ENCODE results near the gene NDUFV2.
"Not testable (repeated sequence)": the region's sequence is repeated elsewhere in the genome, so short reads cannot be mapped to it uniquely, and the experiment has no call there.

Gene NDUFV2

DNA sequence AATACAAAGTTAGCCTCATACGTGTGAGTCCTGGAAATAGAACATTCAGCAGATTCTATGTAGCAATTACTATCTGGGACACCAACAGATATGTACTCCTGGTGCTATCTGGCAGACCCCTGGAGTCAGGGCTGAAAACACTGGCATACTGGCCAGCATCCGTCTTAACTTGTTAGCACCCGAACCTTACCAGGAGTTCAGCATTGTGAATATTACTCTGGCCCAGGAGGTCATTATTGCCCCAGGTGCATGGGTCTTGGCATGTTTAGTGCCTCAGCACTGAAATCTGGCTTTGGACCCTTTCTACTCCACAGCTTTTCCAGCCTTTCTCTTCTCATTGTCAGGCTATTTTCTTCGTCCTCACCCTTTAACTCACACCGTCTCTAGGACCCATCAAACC is 11.9 kb upstream of the NDUFV2 start:
- no peak for DNase-seq (ENCODE audit: low read depth in 2 of 2)

DNA sequence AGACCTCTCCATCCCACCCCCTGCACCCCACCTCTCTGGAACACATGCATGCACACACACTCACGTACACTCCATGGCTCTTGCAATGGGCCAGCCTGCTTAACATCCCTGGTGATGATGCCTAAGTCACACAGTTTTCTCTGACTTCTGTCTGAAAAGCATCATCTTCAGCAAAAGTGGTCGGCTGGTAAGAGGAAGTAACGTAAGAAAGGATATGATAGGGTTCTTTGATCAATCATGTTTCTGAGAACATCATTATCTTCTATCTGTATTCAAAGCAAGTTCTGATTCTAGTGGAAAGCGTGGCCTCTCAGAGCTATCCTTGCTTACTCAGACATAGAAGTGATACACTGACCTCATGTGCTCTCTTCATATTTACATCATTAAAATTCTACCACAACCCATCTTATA is 11.4 kb upstream of the NDUFV2 start:
- DNase-seq (ENCODE audit: low read depth in 2 of 2) = peak in 1 of 2 donors; percentile 11

DNA sequence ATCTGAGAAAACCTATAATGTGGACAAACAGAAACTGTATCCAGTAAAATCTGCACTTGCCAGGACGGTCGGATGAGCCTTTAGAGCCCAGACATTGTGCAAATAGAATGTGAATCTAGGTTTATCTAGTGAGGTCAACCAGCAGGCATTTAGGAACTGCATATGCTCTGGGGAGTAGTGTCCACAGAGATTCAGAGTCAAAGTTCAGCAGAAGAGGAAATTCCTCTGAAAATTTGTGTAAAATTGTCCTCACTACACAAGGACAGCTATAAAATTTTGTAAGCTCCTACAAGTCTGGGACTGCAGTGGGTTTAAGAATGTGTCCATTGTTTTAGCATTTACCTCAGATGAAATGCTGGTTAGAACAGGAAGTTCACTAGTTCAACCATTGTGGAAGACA is 9.8 kb upstream of the NDUFV2 start:
- DNase-seq (ENCODE audit: low read depth in 2 of 2) = no peak

DNA sequence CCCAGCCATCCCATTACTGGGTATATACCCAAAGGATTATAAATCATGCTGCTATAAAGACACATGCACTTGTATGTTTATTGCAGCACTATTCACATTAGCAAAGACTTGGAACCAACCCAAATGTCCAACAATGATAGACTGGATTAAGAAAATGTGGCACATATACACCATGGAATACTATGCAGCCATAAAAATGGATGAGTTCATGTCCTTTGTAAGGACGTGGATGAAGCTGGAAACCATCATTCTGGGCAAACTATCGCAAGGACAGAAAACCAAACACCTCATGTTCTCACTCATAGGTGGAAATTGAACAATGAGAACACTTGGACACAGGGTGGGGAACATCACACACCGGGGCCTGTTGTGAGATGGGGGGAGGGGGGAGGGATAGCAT is 9.4 kb upstream of the NDUFV2 start:
- not testable (repeated sequence) for DNase-seq (ENCODE audit: low read depth in 2 of 2)

DNA sequence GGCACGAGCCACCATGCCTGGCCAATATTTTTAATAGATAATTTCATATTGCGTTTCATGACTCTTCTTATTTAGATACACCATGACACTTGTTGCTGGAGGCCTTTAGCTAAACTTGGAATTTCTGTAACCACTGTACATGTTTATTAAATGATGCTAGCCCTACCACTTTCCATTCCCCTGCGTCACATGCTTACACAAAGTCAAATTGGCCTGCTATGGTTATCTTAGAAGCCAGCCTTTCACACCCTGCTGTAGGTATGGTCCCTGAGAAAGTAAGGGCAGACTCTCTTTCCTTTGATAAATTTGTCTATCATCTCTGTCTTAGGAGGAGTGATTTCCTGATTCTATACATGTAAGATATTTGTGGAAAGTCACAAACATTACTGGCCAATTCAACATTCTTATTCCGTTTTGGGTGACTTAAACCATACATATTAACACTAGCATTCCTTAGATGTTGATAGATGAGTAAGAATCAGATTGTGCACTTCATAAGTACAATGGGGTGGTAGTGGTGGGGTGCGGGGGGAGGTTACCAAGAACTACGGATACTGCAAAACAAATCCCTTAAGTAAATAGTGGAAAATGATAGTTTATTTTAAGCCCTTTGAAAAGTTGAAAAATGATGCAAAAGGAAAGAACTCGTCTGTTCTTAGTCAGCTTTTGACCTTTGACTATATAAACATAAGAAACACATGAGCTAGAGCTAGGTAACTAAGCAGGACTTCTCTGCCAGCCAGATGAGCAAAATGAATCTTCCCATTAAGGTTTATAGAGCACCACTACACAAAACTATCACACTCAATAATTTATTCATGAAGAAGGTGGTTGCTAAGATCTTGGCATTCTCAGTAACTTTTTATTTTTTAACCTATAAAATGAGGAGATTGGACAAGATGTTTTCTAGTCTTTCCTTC is 7.9 kb upstream of the NDUFV2 start:
- no peak for DNase-seq (ENCODE audit: low read depth in 2 of 2)

DNA sequence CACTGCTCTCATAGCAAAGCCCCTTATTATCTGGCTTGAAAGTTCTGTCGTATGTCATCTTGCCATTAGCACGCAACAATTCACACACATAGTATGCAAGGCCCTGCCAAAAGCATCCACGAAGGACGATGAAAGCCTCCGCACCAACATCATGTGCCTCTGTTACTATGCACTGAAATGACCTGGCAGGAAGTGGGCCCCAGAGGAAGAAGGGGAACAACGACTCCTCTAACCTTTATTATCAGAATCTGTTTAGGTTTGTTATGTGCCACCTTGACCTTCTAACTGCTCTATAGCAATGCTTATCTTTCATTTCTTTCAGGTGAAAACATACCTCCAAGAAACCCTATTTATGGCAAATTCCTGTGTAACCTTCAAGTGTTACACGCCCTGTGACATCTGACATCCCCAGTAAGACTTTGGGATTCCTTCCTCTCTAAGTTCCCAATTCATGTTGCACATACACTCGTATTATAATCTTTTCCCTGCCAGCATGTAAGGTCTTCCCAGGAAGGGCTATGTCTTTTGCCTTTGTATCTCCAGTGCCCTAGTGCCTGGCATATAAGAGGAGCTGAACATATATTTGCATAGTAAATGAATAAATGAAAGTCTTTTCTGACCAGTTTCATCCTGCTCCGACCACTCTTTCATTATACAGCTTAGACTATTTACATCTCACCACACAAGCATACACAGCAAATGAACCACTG is 7.0 kb upstream of the NDUFV2 start:
- DNase-seq (ENCODE audit: low read depth in 2 of 2) = no peak

DNA sequence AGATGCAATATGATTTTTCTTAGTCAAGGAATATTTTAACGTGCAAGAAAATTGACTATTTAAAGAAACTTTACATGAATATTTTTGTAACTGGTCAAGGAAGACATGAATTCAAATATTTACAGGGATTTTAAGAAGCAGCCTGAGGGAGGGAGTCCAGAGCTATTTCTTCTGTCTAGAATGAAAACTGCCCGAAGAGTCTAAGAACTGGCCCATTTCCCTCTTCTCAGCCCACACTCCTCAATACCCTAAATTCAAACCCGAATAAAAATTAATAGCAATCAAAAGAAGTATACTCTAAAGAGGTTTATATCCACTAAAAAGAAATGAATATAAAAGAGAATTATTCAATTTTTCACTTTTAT is 6.5 kb upstream of the NDUFV2 start:
- no peak for DNase-seq (ENCODE audit: low read depth in 2 of 2)

DNA sequence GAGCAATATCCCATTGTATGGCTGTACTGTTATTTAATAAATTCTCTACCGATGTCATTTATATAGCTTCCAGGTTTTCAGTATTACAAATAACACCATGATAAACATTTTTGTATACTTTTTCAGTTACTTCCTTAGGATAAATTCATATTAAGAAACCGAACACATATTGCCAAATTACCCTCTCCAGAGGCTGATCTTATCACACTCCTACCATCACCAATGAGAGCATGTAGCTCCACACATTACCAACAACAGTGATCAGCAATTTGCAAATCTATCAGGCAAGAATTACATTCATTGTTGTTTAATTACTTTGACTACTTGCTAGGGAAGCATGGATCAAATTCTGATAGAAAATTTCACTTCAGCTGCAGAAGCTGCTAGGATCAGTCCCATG is 5.8 kb upstream of the NDUFV2 start:
- DNase-seq (ENCODE audit: low read depth in 2 of 2) = no peak

DNA sequence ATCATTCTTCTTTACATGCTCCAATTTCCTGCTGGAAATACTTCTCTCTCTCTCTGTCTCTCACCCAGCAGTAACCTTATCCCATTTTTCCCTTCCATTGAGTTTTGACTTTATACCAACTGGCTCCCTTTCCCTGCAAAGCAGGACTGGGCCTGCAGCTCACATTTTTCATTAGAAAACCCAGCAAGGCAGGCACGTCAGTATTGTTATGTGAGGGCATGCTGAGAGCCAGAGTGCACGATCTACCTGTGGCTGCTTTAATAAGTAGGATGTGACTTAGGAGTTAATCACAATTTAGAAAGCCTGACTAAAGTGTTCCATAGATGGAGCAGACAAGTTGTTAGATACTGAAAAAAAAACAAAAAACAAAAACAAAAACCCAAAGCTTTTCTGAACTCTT is 5.2 kb upstream of the NDUFV2 start:
- DNase-seq (ENCODE audit: low read depth in 2 of 2) = no peak

DNA sequence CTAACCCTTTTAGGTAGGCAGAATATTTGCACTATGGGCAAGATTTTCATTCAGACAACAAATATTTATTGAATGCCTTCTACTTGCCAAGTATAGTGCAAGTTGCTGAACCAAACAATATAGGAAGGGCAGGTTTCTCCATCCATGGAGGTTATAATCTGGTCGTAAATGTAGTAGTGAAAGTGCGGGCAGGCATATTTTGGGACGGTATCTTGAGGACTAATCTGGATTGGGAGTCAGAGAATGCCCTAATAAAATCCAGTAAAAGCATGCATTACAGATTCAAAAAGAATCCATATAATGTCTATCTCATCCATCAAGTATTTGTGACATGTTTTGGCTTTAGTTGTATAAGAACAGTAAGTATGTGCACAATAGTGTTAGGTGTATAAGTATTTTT is 1.7 kb upstream of the NDUFV2 start:
- no peak for DNase-seq (ENCODE audit: low read depth in 2 of 2)

DNA sequence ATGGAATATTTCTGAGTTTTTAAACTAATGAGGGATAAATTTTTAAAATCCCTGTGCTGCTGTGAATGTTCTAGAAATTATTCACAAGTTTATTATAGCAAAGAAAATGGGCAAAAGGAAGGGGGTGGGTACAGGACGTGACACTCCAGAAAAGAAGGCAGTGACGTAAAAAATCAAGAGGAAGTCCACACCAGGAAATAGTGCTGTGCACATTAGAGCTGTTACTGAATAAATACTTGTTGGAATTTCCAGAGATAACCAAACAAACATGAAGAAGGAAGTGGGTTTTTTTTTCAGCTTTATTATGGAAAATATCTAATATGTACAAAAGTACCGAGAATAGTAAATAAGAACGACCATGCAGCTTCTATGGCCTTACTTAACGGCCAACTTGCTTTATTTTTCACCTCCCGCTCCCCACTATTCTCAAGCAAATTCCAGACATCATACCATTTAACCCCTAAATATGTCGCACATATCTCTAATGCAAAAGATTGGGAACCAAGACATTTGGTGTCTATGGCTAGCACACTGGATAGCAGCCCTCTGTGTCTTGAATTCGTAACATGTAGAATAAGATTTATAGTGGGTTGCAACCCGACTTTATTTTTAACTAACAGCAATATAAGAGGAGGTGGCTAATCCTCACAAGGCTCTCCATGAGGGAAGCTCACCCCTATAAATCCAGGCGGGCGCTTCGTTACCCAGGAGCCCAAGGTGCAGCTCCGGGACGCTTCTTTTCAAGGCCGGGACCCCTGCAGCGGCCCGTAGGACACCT is 580 bp upstream of the NDUFV2 start:
- no peak for DNase-seq (ENCODE audit: low read depth in 2 of 2)

DNA sequence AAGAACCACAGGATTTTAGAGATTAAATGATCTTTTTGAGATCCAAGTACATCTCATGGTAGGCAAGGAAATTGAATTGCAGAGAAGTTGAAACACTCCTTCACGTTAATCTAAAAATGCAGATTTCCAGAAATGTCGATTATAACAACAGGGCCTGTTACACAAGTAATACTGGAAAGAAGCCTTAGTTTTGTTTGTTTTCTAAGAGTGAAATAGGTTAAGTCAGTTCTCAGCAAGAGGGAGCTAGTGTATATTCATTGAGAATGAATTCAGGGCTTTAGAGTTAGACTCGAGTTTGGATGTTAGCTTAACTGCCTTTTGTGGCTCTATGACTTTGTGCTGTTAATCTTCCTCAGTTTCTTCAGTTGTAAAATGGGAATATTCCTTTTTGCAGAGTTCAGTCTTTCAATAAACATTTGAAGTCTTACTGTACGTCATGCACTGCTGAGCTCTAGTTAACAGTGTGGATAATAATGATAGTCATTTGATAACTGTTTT is 926 bp downstream of the NDUFV2 start:
- no peak for DNase-seq (ENCODE audit: low read depth in 2 of 2)

DNA sequence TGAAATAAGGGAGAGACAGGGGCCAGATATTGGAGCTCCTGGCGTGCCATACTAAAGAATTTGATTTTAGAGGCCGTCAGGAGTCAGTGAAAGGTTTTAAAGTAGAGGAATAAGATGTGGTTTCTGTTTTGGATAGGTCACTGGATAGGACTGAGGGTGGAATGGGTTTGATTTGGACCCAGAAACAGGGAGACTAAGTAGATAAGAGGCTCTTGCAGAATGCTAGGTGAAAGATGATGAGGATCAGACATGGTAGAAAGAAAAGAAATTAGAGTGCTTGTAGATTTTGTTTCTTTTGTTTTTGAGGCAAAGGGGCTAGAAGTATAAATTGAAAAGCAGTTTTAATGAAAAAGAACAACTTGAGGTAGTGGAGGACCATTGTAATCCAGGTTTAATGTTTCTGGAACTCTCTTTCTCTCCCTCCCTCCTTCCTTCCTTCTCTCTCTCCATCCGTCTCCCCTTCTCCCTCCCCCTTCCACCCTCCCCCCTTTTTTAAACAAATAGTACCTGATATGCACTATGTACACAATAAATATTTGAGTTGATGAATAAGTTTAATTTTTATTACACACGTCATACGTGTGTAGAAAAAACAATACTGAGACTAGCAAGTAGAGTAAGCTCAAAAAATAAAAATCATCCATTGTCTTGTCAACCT is 1.9 kb downstream of the NDUFV2 start:
- no peak for DNase-seq (ENCODE audit: low read depth in 2 of 2)

DNA sequence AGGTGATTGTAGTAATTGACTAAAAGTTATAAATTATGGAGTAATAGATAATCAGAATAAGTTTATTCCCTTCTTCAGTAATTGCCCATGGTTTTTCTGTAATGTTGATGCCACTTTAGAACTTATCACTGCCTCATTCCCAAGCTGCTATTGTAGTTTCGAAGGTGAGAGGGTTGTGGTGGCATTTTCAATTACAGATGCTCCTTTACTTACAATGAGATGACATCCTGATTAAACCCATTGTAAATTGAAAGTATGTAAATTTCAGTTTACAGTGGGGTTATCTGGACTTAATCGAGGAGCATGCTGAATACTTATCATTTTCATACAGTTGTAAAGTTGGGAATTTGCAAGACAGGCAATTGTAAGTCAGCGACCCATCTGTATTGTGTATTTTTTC is 2.9 kb downstream of the NDUFV2 start:
- DNase-seq (ENCODE audit: low read depth in 2 of 2) = no peak

DNA sequence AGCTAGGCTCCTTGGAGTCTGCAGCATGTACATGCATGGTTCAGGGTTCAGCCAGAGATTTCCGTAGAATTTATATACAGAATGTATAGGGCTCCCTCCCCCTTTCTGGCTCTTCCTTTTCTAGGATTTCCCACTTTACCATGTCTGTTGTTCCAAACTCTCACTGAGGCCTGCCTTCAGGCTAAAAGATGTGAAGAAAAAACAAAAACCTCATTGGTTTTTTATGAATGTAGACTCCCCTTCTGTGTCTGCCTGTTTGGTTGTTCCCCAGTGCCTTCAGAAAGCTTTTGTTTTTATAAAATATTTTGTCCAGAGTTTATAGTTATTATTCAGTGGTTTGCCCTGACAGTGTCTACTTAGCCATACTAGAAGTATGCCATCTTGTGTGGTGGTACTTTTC is 3.6 kb downstream of the NDUFV2 start:
- DNase-seq (ENCODE audit: low read depth in 2 of 2) = no peak

DNA sequence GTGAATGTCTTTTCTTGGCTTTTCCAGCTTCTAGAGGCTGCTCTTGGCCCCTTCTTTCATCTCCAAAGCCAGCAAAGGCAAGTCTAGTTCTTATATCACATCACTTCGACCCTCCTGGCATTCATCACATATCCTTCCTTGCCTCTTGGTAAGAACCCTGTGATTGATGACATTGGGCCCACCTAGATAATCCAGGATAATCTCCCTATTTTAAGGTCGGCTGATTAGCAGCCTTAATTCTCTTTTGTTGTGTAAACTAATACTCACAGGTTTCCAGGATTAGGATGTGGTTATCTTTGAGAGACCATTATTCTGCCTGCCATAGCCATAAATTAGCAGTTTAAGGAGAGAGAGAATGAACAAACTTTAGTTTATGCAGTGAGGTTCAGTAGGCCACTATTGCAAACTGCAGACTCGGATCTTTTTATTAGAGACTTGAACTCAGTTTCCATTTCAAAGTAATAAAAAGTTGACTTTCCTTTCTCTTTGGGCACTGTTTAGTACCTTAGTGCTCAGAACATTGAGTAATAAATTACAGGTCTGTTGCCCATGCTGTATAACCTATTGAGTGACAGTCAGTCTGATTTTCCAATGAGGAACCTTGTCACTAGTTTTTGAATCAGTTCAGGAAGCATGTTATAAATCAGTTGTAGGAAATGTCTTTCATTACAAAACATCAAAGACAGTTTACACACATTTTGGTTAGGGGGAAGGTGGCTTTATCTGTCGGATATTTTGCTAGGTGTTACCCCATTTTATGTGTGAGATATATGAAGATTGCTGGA is 4.5 kb downstream of the NDUFV2 start:
- DNase-seq (ENCODE audit: low read depth in 2 of 2) = no peak

DNA sequence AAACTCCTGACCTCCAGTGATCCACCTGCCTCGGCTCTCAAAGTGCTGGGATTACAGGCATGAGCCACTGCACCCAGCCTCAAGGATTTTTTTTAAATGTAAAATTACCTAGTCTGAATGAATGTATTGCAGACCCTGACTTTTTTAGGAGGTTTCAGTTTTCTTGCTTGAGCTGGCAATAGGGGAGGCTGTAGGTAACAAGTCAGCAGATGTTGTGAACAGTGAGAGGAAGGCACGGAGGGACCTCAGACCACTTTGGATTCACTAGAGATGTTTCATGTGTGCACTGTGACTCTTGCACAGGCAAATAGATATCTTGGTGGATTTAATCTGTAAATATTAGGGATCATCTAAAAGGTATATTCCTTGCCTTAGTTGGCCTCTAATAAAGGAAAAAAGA is 6.4 kb downstream of the NDUFV2 start:
- no peak for DNase-seq (ENCODE audit: low read depth in 2 of 2)

DNA sequence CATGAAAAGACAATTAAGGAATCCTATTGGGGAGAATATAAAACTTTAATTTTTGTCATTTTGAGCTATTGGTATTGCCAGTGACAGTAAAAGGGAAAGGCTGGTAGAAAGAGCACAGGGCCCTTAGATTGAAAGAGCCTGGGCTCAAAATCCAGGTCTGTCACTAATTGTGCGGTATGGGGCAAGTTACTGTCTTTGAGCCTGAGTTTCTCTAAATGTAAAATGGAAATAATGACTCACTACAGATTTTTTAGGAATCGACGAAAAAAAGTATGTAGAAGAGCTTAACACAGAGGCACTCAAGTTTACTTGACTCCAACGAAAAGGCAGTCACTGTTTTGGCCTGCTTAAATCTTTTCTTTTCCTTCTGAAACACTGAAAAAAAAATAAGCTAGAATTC is 7.0 kb downstream of the NDUFV2 start:
- no peak for DNase-seq (ENCODE audit: low read depth in 2 of 2)

DNA sequence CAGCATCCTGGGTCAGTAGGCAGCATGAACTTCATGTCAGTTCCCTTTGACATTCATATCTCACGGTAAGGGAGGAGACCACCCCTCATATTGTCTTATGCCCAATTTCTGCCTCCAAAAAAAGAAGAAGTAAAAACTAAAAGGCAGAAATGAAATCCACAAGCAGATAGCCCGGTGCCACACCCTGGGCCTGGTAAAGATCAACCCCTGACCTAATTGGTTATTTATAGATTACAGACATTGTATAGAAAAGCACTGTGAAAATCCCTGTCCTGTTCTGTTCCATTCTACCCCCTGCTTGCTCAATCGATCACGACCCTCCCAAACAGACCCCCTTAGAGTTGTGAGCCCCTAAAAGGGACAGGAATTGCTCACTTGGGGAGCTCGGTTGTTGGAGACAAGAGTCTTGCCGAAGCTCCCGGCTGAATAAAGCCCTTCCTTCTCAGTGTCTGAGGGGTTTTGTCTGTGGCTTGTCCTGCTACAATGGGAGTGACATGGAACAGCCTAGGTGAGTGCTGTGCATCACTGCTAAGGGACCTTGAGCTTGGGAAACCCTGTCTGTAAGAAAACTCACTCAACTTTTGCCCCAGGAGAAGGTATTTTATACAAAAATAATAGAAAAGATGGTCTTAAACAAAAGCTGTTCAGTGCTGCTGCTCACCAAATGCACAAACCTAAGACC is 11.1 kb downstream of the NDUFV2 start:
- no peak for DNase-seq (ENCODE audit: low read depth in 2 of 2)

DNA sequence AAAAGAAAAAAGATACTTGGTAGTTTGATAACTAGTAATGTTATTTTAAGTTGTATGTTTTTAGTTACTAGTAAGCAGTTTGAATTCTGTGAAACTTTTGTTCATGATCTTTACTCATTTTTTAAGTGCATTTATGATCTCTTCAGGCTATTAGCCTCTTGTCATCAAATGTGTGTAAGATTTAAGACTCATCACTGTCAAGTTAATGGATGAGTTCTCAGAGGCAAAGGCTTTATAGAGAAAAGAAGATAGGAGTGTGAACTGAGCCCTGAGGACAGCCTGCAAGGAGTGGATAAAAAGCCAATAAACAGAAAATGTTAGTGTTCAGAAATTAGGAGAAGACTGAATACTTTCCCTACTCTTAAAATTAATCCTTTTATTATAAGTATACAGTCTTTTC is 13.5 kb downstream of the NDUFV2 start:
- no peak for DNase-seq (ENCODE audit: low read depth in 2 of 2)

Data from stimulated activated CD8-positive, alpha-beta memory T cell treated with anti-CD3 and anti-CD28 coated beads, Interleukin-2, amount 100 ng/mL, for 1 hour (primary cell).